DLD1 (cell line): ENCODE data around the gene FCN2.

Experiments used
- in situ Hi-C: cut with HindIII; loops from 2 replicates; pipeline ENCODE4 v1.10.0; 2017; ENCODE audit warnings: low sequenced_read_pairs

Gene FCN2

GRCh38 chr9:134847138-134847537 lies 33.5 kb upstream of the FCN2 start:
- in situ Hi-C loops, result no loop called here

GRCh38 chr9:134847752-134848432 lies 32.7 kb upstream of the FCN2 start:
- in situ Hi-C loops, result no loop called here

- in situ Hi-C loops, result no loop called here
Observed at GRCh38 chr9:134848504-134848903, 32.1 kb upstream of the FCN2 start.

DNA sequence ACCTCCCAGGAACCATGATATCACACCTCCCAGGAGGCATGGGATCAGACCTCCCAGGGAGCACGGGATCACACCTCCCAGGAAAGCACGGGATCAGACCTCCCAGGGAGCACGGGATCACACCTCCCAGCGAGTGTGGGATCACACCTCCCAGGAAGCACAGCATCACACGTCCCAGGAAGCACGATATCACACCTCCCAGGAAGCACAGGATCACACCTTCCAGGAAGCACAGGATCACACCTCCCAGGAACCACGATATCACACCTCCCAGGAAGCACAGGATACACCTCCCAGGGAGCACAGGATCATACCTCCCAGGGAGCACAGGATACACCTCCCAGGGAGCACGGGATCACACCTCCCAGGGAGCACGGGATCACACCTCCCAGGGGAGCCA lies 30.0 kb upstream of the FCN2 start:
- in situ Hi-C loops, result loop anchor here (25.0 kb wide), 1 partner anchor 462 kb away; no protein-coding TSS in a partner anchor

DNA sequence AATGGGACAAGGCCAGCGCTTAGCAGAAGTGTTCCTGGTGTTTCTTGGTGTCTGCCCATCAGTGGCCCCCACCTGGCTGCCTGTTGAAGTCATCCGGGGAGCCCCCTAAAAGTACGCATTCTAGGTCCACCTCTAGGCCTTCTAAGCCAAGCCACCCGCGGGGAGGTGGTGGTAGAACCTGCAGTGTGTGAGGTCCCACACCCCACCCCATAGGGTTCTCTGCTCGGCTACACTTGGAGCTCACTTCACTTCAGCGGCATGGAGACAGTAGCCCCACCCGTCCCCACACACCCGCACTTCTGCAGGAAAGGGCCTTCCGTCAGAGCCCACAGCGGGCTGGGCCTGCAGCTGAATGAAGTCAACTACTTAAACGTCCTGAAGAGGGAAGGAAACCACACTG lies 29.6 kb upstream of the FCN2 start:
- in situ Hi-C loops, result loop anchor here (25.0 kb wide), 1 partner anchor 461 kb away; no protein-coding TSS in a partner anchor

DNA sequence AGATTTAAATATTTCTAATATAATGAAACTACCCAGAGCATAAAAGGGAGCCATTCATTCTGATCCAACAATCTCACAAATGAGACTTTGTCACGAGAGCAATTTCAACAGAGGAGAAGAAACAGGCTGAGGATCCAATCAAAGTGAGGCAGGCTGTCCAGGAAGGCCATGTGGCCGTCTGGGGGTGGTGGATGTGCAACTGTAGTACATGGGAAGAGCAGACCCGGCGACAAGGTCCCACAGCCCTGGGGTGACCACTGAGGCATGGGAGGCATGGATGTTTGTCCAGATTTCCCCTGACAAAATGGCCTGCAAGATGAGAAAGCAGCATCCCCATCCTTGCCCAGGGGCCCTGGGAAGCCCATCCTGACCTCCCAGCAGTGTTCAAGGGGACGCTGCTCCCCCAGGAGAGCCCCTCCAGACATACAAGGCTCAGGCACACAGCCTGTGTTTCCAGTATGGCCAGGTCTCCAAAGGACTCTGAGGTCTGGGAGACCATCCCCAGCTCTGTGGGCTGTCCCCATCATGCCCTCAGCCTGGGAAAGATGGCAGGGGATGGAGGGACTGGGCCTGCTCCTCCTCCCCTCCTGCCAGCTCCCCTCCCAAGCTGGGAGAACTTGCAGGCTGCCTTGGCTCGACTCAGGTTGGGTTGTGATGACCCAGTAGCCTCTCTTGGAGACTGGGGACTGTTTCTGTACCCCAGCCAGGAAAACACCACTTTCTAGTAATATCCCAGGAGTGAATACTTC lies 27.5 kb upstream of the FCN2 start:
- in situ Hi-C loops, result loop anchor here (25.0 kb wide), 1 partner anchor 459 kb away; no protein-coding TSS in a partner anchor

DNA sequence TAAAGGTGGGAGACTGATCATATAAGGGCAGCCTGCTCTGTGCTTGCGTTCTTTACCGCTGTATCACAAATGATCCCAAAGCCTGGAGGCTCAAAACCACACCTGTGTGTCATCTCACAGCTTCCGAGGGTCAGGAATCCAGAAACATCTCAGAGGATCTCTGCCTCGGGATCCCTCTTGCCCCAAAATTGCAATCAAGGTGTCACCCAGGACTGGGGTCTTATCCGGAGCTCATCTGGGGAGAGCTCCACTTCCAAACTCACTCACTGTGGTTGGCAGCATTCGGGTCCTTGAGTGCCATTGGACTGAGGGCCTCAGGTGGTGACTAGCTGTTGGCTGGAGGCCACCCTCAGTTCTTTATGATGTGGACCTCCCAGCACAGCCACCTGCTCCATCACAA lies 26.7 kb upstream of the FCN2 start:
- in situ Hi-C loops, result loop anchor here (25.0 kb wide), 1 partner anchor 458 kb away; no protein-coding TSS in a partner anchor

DNA sequence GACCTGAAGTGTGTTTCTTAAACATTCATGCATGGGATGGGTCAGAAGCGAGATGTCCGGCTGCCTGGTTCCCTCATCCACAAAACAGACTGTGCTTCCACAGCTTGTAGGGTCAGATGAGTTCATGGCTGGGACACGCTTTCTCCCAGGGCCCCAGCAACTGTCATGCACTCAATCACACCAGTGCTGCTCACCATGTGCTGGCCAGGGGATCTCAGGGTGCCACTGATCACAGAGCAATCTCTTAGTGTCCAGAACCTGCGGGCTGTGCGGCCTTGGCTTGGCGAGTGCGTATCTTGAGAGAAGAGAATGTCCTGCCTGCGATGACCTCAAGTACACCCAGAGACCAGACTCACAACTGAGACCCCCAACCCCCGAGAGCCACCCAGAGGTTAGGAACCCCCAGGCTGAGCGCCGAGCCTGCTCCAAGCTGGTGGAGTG lies 26.0 kb upstream of the FCN2 start:
- in situ Hi-C loops, result loop anchor here (25.0 kb wide), 1 partner anchor 458 kb away; no protein-coding TSS in a partner anchor

DNA sequence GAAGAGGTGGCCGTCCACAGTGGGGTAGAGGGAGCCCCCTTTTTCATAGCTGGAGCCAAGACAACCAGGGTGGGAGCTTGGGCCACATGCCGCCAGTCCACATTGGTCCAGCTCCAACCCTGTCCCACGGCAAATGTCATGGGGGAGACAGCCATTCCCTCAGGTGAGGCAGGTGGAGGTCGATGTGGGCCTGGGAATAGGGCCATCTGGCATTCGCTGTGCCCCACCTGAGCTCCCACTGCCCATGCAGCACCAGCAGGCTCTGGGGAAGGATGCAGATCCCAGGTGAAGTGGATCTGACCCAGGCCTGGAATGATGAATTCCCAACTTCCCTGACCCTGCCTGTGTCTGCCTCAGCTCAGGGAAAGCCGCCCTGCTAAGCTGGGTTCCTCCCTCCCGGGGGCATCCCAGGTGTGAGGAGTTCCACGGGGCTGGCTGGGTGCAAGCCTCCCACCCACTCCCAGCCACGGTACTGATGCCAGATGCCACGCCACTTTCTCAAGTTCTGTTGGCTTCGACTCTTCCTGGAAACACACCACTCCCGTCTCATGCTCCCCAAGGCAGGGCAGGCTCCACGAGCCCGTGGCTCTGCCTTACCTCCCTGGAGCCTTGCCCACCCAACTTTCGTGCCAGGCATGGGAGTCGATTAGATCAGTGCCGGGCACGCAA lies 25.2 kb upstream of the FCN2 start:
- in situ Hi-C loops, result loop anchor here (25.0 kb wide), 1 partner anchor 457 kb away; no protein-coding TSS in a partner anchor

- in situ Hi-C loops, result loop anchor here (25.0 kb wide), 1 partner anchor 456 kb away; no protein-coding TSS in a partner anchor
Observed at GRCh38 chr9:134855900-134856377, 24.7 kb upstream of the FCN2 start.

GRCh38 chr9:134857451-134857850 lies 23.2 kb upstream of the FCN2 start:
- in situ Hi-C loops, result loop anchor here (25.0 kb wide), 1 partner anchor 455 kb away; no protein-coding TSS in a partner anchor

- in situ Hi-C loops, result loop anchor here (25.0 kb wide), 1 partner anchor 454 kb away; no protein-coding TSS in a partner anchor
Observed at GRCh38 chr9:134858051-134858841, 22.4 kb upstream of the FCN2 start.

DNA sequence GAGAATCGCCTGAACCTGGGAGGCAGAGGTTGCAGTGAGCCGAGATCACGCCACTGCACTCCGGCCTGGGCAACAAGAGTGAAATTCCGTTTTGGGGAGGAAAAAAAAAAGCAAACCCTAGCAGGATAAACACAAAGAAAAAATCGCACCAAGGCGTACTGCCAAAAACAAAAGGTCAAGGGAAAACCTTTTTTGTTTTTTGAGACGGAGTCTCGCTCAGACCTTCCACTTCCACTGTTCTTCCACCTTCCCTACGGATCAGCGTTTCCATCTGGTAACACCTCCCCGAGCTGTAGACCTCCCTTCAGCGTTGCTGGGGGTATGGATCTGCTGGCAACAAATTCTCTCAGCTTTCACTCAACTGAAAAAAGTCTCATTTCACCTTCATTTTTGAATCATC lies 20.1 kb upstream of the FCN2 start:
- in situ Hi-C loops, result loop anchor here (25.0 kb wide), 1 partner anchor 452 kb away; no protein-coding TSS in a partner anchor

GRCh38 chr9:134861595-134862334 lies 18.8 kb upstream of the FCN2 start:
- in situ Hi-C loops, result loop anchor here (25.0 kb wide), 1 partner anchor 451 kb away; no protein-coding TSS in a partner anchor

DNA sequence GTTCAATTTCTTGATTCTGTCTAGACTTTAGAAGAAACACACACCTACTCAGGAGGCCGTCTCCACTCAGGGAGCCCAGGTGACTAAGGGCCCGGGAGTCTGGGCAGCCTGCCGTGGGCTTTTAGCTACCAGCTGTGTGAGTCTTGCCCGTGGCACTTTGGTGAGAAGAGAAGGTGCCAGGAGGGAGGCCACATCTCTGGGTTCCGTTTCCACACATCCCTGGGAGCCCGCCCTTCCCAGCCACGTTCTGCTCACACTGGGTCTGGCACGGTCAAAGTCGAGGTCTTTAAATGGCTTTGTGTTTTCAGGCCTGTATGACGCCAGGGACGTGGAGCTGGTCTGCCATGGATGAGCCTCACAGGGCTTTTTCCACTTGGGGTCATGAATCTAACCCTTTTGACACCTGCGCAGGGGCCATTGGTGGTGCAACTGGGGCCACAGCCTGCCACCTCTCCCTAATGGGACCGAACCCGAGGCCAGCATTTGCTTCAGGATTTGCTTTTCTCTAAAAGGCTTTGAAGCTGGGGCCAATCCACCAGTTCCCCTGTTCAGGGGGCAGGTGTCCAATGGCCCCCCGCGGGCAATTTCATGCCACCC lies 17.2 kb upstream of the FCN2 start:
- in situ Hi-C loops, result loop anchor here (25.0 kb wide), 1 partner anchor 449 kb away; no protein-coding TSS in a partner anchor

DNA sequence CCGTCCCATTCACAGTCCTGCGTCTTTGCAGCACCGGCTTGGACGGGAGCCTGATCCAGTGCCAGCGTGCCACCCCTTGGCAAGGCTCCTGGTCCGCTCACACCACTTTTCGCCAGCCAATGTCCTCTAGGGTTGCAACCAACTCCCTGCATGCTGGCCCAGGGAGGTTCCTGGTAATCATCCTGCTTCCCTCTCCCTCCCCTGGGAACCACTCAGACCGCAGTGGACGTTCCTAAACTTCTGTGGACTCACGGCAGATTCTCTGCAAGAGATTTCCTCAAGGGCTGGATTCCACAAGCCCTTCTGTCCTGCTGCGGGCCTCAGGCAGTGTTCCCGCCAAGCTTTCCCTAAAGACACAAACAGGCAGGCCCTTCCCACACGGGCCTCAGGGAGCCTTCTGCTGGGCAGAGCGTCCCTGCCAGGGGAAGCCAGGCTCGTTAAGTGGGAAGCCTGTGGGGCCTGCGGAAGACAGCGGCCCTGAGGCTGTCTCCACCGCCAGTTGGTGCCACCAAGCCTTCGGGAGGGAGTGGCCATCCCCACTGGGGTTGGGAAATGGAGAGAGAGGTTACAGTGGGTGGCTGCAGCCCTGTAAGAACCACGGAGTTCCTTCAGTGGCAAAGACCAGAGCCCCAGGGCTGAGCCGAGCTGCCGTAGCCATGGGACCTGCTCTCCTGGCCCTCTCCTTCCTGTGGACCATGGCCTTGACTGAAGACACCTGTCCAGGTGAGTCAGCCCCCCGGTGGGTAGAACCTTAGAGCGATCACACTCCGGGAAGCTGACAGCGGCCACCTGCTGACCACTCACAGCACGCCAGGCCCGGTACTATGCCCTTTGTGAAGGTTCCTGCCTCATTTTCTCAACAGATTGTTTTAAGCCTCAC lies 16.4 kb upstream of the FCN2 start:
- in situ Hi-C loops, result loop anchor here (25.0 kb wide), 1 partner anchor 448 kb away; no protein-coding TSS in a partner anchor

DNA sequence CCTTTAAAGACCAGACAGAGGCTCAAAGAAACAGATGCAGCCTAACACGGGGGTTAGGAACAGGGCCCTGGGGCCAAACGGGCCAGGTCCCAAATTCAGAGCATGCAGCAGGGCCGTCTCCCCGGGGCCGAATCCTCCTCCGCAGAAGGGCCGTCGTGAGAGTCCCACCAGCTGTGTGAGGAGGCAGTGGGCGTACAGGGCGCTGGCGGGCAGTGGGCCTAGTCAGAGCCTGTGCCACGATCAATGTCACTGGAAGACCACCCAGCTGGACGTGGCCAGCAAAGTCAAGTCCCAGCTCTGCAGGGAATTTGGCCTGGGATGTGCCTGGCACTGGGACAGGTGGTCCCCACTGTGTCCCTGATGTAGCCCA lies 15.8 kb upstream of the FCN2 start:
- in situ Hi-C loops, result loop anchor here (25.0 kb wide), 1 partner anchor 447 kb away; no protein-coding TSS in a partner anchor
